H9 (cell line): ENCODE results near the gene CDS2. TPM values are rescaled to one million over a fixed set of nuclear protein-coding genes. Genes with fewer than 3 reads are reported as not detected.

ENCODE experiments used
- DNase-seq: peaks from one replicate; pipeline ENCODE4 v3.0.0-alpha.2; 2017
- H2AFZ ChIP-seq: one replicate; pipeline ENCODE4 v1.6.1; 2013; ENCODE audit warnings: mild to moderate bottlenecking, low read length, control low read depth, moderate library complexity
- H2AK5ac ChIP-seq: 2 replicates; pipeline ENCODE4 v1.6.1; 2013; ENCODE audit warnings: low read length, control low read depth, mixed read lengths; ENCODE audit not compliant: insufficient read length
- H2BK120ac ChIP-seq: one replicate; pipeline ENCODE4 v1.6.1; 2013; ENCODE audit warnings: low read depth, mild to moderate bottlenecking, low read length, control low read depth, inconsistent platforms; ENCODE audit not compliant: poor library complexity, severe bottlenecking
- H2BK12ac ChIP-seq: 2 replicates; pipeline ENCODE4 v1.6.1; 2013; ENCODE audit warnings: low read length, control low read depth, mixed read lengths, low read depth; ENCODE audit not compliant: insufficient read length
- H2BK15ac ChIP-seq: 2 replicates; pipeline ENCODE4 v1.6.1; 2013; ENCODE audit warnings: low read depth, low read length, control low read depth
- H2BK20ac ChIP-seq: one replicate; pipeline ENCODE4 v1.6.1; 2013; ENCODE audit warnings: low read depth, mild to moderate bottlenecking, low read length, control low read depth, inconsistent platforms; ENCODE audit not compliant: poor library complexity, severe bottlenecking
- H2BK5ac ChIP-seq: 2 replicates; pipeline ENCODE4 v1.6.1; 2013; ENCODE audit warnings: low read length, control low read depth, mixed read lengths; ENCODE audit not compliant: insufficient read length
- H3K14ac ChIP-seq: 2 replicates; pipeline ENCODE4 v1.6.1; 2013; ENCODE audit warnings: low read length, control low read depth; ENCODE audit not compliant: insufficient read depth
- H3K18ac ChIP-seq: 2 replicates; pipeline ENCODE4 v1.6.1; 2013; ENCODE audit warnings: low read depth, mild to moderate bottlenecking, mixed read lengths, low read length, control low read depth; ENCODE audit not compliant: insufficient read length
- H3K23ac ChIP-seq: 2 replicates; pipeline ENCODE4 v1.6.1; 2013; ENCODE audit warnings: low read length, control low read depth, mixed read lengths, low read depth; ENCODE audit not compliant: insufficient read length
- H3K23me2 ChIP-seq: 2 replicates; pipeline ENCODE4 v1.6.1; 2013; ENCODE audit warnings: low read depth, mild to moderate bottlenecking, mixed read lengths, low read length, control low read depth; ENCODE audit not compliant: insufficient read length, poor library complexity, severe bottlenecking
- H3K27ac ChIP-seq: 2 replicates; pipeline ENCODE4 v1.5.1; 2013; ENCODE audit warnings: low read length, control low read depth, mixed read lengths, low read depth; ENCODE audit not compliant: insufficient read length
- H3K27me3 ChIP-seq: 2 replicates; pipeline ENCODE4 v1.6.1; 2013; ENCODE audit warnings: low read length, control low read depth, inconsistent platforms; ENCODE audit not compliant: insufficient read depth
- H3K4ac ChIP-seq: 2 replicates; pipeline ENCODE4 v1.6.1; 2013; ENCODE audit warnings: low read depth, mild to moderate bottlenecking, control low read depth, inconsistent platforms, low read length, moderate library complexity
- H3K4me1 ChIP-seq: 2 replicates; pipeline ENCODE4 v1.6.1; 2013; ENCODE audit warnings: low read length, control low read depth, inconsistent platforms; ENCODE audit not compliant: insufficient read depth
- H3K4me2 ChIP-seq: 2 replicates; pipeline ENCODE4 v1.6.1; 2013; ENCODE audit warnings: low read length, control low read depth, mixed read lengths; ENCODE audit not compliant: insufficient read length, insufficient read depth
- H3K56ac ChIP-seq: 2 replicates; pipeline ENCODE4 v1.6.1; 2013; ENCODE audit warnings: low read depth, mild to moderate bottlenecking, mixed read lengths, low read length, control low read depth; ENCODE audit not compliant: insufficient read length
- H3K79me1 ChIP-seq: 2 replicates; pipeline ENCODE4 v1.6.1; 2013; ENCODE audit warnings: low read depth, mild to moderate bottlenecking, moderate library complexity, low read length, control low read depth, inconsistent platforms; ENCODE audit not compliant: insufficient read depth, poor library complexity, severe bottlenecking
- H3K79me2 ChIP-seq: 2 replicates; pipeline ENCODE4 v1.6.1; 2013; ENCODE audit warnings: low read length, control low read depth, inconsistent platforms; ENCODE audit not compliant: insufficient read depth
- H3K9ac ChIP-seq: 2 replicates; pipeline ENCODE4 v1.6.1; 2013; ENCODE audit warnings: low read length, control low read depth, mixed read lengths; ENCODE audit not compliant: insufficient read length; ENCODE audit errors: extremely low read depth
- H3K9me3 ChIP-seq: one replicate; pipeline ENCODE4 v1.6.1; 2013; ENCODE audit warnings: low read depth, low read length, inconsistent platforms; ENCODE audit not compliant: control insufficient read depth
- H3T11ph ChIP-seq: one replicate; pipeline ENCODE4 v1.6.1; 2013; ENCODE audit warnings: mild to moderate bottlenecking, low read length, control low read depth, inconsistent platforms
- H4K20me1 ChIP-seq: one replicate; pipeline ENCODE4 v1.6.1; 2013; ENCODE audit not compliant: control insufficient read depth, insufficient read length, insufficient read depth
- H4K5ac ChIP-seq: 2 replicates; pipeline ENCODE4 v1.6.1; 2013; ENCODE audit warnings: low read depth, mild to moderate bottlenecking, mixed read lengths, low read length, control low read depth; ENCODE audit not compliant: insufficient read length
- H4K8ac ChIP-seq: replicated peaks from 2 replicates; pipeline ENCODE4 v1.6.1; 2013; ENCODE audit warnings: low read length, control low read depth, mixed read lengths, low read depth; ENCODE audit not compliant: insufficient read length
- H4K91ac ChIP-seq: 2 replicates; pipeline ENCODE4 v1.6.1; 2013; ENCODE audit warnings: low read depth, mild to moderate bottlenecking, moderate library complexity, mixed read lengths, low read length, control low read depth; ENCODE audit not compliant: insufficient read length
- H3K27ac Mint-ChIP-seq, 3 experiments: 2 replicates in 2 of 3; 3 replicates in 1 of 3; pipeline ENCODE4 v1.8.0; 2020 to 2021; ENCODE audit warnings: mixed read lengths in 3 of 3, mild to moderate bottlenecking in 1 of 3, moderate library complexity in 1 of 3
- H3K27me3 Mint-ChIP-seq: 2 replicates; pipeline ENCODE4 v1.8.0; 2021; ENCODE audit warnings: low read depth, mild to moderate bottlenecking, moderate library complexity, mixed read lengths
- H3K36me3 Mint-ChIP-seq, 3 experiments: 2 replicates in 2 of 3; 3 replicates in 1 of 3; pipeline ENCODE4 v1.8.0; 2020 to 2021; ENCODE audit warnings: low read depth in 3 of 3, mixed read lengths in 3 of 3; ENCODE audit not compliant: insufficient read depth in 1 of 3
- H3K4me1 Mint-ChIP-seq, 2 experiments: 2 replicates each; pipeline ENCODE4 v1.8.0; 2020; ENCODE audit warnings: mixed read lengths in 2 of 2
- H3K4me3 Mint-ChIP-seq, 2 experiments: 2 replicates in 1 of 2; 3 replicates in 1 of 2; pipeline ENCODE4 v1.8.0; 2020 to 2021; ENCODE audit warnings: mild to moderate bottlenecking in 2 of 2, mixed read lengths in 2 of 2, moderate library complexity in 1 of 2
- H3K9me3 Mint-ChIP-seq, 2 experiments: 2 replicates in 1 of 2; 3 replicates in 1 of 2; pipeline ENCODE4 v1.8.0; 2020; ENCODE audit warnings: mild to moderate bottlenecking in 2 of 2, mixed read lengths in 2 of 2, moderate library complexity in 1 of 2
- CTCF ChIP-seq: fragments of 200-600 bp; sonication (generic); conservative IDR thresholded peaks from 3 replicates; pipeline ENCODE4 v1.8.0; 2021; ENCODE audit warnings: antibody characterized with exemption, mild to moderate bottlenecking
- WGBS: extraction: QIAGEN DNeasy Blood & Tissue Kit; methylation state at CpG from one replicate; pipeline ENCODE4 v1.1.7; 2013; ENCODE audit warnings: missing lambda C conversion rate, low lambda C conversion rate, mixed read lengths; ENCODE audit not compliant: insufficient read length; ENCODE audit errors: extremely low coverage; 5-methylcytosine and 5-hydroxymethylcytosine counted together
- total RNA-seq: library from RNA; stranded (reverse); gene quantifications from 2 replicates; pipeline ENCODE4 v1.2.1, GENCODE V29; 2021

Gene CDS2
- total RNA-seq, 1 experiment from 2014 or later = 63.2 TPM

GRCh38 chr20:5180421-5180820 lies 53.6 kb downstream of the CDS2 start:
- H4K8ac ChIP-seq = no peak overlapping the region
- Mint-ChIP-seq H3K9me3 (no peaks in the 10 kb centered on the region), H3K27me3 (no peaks in the 10 kb centered on the region), H3K4me1 (peaks cover 35 to 37% of the 10 kb centered on the region in 2 experiments), H3K4me3 (no peak overlapping the region), H3K27ac (peak overlapping the region in 1 of 3 experiments; percentile 18; a peak in 1 of 7 replicates), H3K36me3 (peaks cover 13 to 50% (median 37%) of the 10 kb centered on the region in 3 experiments; a peak in 6 of 7 replicates)
- no peak overlapping the region for H2BK15ac ChIP-seq
- H3K14ac ChIP-seq = no peak overlapping the region
- H3K4me1 ChIP-seq = peaks cover 16% of the 10 kb centered on the region; the same call in 1 of the 2 replicates
- no peak overlapping the region for H2BK5ac ChIP-seq
- no peak overlapping the region for H4K91ac ChIP-seq
- no peak overlapping the region for H3K18ac ChIP-seq
- H2AFZ ChIP-seq = no peak overlapping the region
- no peak overlapping the region for H3K27ac ChIP-seq
- no peak overlapping the region for H3K4ac ChIP-seq
- no peak overlapping the region for H2BK20ac ChIP-seq
- no peak for DNase-seq
- H3K79me1 ChIP-seq = no peaks in the 10 kb centered on the region
- H3K56ac ChIP-seq = no peak overlapping the region
- no peak for TF ChIP-seq CTCF
- H3K23me2 ChIP-seq = no peaks in the 10 kb centered on the region
- no peak overlapping the region for H2BK120ac ChIP-seq
- H3K9ac ChIP-seq = no peak overlapping the region
- H4K20me1 ChIP-seq = no peaks in the 10 kb centered on the region
- WGBS = no CpG with 5 or more reads among the region's 1 CpG
- no peak overlapping the region for H2AK5ac ChIP-seq
- no peak overlapping the region for H3T11ph ChIP-seq
- H4K5ac ChIP-seq = no peak overlapping the region
- H3K9me3 ChIP-seq = no peaks in the 10 kb centered on the region
- H3K27me3 ChIP-seq = no peaks in the 10 kb centered on the region
- H3K23ac ChIP-seq = no peak overlapping the region
- no peak overlapping the region for H2BK12ac ChIP-seq
- H3K4me2 ChIP-seq = no peak overlapping the region
- no peaks in the 10 kb centered on the region for H3K79me2 ChIP-seq
